ENCODE data around the gene TRDMT1.

GRCh38 chr10:17248964-17249363 lies 47.5 kb upstream of the TRDMT1 start:
- TF ChIP-seq, protein P1, sequence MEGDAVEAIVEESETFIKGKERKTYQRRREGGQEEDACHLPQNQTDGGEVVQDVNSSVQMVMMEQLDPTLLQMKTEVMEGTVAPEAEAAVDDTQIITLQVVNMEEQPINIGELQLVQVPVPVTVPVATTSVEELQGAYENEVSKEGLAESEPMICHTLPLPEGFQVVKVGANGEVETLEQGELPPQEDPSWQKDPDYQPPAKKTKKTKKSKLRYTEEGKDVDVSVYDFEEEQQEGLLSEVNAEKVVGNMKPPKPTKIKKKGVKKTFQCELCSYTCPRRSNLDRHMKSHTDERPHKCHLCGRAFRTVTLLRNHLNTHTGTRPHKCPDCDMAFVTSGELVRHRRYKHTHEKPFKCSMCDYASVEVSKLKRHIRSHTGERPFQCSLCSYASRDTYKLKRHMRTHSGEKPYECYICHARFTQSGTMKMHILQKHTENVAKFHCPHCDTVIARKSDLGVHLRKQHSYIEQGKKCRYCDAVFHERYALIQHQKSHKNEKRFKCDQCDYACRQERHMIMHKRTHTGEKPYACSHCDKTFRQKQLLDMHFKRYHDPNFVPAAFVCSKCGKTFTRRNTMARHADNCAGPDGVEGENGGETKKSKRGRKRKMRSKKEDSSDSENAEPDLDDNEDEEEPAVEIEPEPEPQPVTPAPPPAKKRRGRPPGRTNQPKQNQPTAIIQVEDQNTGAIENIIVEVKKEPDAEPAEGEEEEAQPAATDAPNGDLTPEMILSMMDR (IDR thresholded peaks at IDR 0.05): no peak
- no peak for TF ChIP-seq POLR2AphosphoS5 (IDR thresholded peaks at IDR 0.05)

Data from breast epithelium (tissue), 3 donors.